ENCODE measurements around the gene LPP. TPM values are rescaled to one million over a fixed set of nuclear protein-coding genes. Genes with fewer than 3 reads are reported as not detected.

LPP gene
- total RNA-seq, 1 donor from 2014 or later: 23.0 TPM

DNA sequence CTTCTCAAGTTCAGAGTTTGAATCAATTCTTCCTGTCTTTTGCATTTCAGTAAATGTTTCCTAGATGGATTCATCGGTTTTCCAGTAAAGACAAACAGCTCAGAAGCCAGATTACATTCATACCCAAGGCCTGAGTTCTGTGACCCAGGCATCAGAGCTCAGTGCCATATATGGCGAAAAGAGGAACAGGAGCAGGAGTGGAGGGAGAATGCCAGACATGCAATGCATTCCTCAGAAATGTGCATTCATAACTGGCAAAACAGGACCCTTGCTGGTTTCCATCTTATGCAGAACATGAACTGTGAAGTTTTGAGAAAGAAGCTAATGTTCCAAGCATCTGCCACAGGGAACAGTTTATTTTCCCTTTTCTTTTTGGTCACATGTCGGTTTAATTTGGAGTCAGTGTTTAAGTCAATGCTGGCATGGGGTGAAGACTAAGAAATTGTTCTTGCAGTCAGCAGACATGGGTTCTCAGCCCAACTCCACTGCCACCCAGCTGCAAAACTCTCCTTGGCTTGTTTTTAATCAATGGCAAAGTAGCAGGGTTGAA, 116.5 kb downstream of the LPP start:
- DNase-seq (ENCODE audit: low read depth in 2 of 2): peak; percentile 53 to 76

- DNase-seq (ENCODE audit: low read depth in 2 of 2): no peak
Observed at GRCh38 chr3:188271226-188271914, 117.4 kb downstream of the LPP start.

- DNase-seq (ENCODE audit: low read depth in 2 of 2): peak; percentile 63 to 84
Observed at GRCh38 chr3:188272481-188273372, 118.8 kb downstream of the LPP start.

DNA sequence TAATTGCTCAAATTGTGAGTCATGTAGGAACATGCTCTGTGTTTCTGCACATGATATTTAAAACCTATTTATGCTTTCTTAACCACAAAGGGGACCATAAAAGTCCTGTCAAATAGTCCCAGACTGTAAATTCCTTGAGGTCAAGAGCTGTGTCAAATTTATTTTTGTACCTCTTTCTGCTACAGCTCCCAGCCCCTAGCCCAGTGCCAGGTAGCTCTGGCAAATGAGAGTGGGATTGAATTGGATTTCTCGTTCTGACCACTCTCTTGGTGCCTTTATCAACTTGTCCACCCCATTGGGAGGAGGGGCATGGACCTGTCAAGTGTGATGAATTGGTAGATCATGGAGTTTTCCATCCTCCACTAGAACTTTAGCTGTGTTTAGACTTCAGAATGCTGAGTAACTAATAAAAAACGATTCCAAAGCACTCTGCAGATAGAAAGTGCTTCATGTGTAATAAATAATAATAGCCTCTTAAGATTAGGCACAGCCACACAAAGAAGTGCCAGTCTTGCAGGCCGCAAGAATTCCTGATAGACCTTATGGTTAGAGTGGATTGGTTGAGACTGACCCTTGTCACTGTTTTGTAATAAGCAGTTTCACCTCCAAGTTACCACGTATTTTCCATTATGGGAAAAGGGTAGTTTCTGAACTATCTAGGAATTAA, 120.4 kb downstream of the LPP start:
- no peak for DNase-seq (ENCODE audit: low read depth in 2 of 2)

DNA sequence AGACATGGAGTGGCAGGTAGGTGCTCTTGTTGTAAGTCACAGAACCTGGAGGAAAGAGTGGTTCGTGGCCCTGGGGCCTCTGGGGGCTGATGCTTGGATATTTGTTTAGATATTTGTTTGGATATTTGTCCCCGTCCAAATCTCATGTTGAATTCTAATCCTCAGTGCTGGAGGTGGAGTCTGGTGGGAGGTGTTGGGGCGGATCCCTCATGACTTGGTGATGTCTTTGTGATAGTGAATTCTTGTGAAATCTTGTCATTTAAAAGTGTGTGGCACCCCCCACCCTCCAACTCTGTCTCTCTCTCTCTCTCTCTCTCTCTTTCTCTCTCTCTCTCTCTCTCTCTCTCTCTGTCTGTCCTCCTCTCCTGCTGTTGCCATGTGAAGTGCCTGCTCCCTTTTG, 122.4 kb downstream of the LPP start:
- DNase-seq (ENCODE audit: low read depth in 2 of 2): no peak

DNA sequence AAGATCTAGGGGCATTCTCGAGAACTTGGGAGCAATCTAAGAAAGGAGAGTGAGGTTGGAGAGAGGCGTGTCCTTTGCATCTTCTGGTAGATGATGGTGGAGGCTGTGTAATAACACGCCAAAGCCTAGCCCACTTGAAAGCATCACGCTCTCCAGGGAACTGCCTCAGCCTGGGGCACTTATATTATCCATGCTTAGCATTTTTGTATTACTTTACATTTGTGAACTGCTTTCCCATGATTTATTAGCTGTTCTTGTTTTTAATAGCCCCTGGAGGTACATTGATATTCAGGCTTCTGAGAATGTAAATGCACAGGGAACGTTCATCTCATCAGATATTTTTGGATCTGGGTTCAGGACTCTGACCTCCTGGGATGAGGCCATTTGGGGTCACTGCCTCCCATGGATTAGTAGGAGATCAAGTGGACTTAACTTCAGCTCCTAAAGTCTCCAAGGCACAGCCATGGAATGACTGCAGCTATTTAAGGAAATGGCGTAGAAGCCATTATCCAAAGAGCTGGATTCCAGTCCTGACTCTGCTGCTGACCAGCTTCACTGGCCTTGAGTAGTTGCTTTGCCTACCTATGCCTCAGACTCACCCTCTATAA, 124.9 kb downstream of the LPP start:
- DNase-seq (ENCODE audit: low read depth in 2 of 2): no peak

- DNase-seq (ENCODE audit: low read depth in 2 of 2): no peak
Observed at GRCh38 chr3:188279502-188280335, 125.8 kb downstream of the LPP start.

GRCh38 chr3:188280627-188281026, 126.7 kb downstream of the LPP start:
- DNase-seq (ENCODE audit: low read depth in 2 of 2): no peak

DNA sequence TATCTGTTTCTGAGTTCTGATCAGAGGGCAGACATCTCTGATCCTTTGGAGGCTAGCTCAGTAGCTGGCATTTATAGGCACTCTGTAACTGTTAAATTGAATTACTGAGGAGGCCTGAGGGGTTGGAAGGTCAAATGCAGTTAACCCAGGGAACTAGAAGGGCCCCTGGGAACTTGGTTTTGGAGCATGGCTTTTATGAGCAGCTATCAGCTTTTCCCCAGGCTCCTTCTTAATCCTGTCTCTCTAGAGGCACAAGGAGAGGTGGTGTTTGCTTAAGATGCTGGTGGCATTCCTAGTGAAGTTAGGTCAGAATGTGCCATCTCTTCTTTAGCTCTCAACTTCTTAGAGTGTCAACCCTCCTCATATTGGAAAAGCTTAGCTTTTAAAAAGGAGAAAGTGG, 128.9 kb downstream of the LPP start:
- no peak for DNase-seq (ENCODE audit: low read depth in 2 of 2)

GRCh38 chr3:188283347-188283746, 129.4 kb downstream of the LPP start:
- DNase-seq (ENCODE audit: low read depth in 2 of 2): no peak

- no peak for DNase-seq (ENCODE audit: low read depth in 2 of 2)
Observed at GRCh38 chr3:188284455-188285212, 130.7 kb downstream of the LPP start.

- peak; percentile 28 to 96 for DNase-seq (ENCODE audit: low read depth in 2 of 2)
Observed at GRCh38 chr3:188286087-188286513, 132.1 kb downstream of the LPP start.

DNA sequence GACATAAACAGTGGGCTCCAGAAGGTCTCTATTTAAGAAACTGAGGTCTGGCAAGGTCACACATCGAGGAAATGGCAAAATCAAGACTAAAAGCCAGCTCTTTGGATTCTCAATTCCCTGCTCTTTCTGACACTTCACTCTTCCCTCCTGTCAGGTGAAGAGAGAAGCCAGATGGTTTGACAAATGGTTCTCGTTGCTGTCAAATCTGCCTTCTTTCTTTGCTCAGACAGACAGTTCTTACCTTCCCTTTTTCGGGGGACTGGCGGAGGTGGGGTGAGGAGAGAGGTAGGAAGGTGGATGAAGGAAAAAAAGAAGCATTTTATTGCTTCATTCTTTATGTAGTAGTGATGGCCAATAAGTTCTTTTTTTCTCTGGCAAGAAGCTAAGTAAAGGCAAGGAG, 133.4 kb downstream of the LPP start:
- no peak for DNase-seq (ENCODE audit: low read depth in 2 of 2)

DNA sequence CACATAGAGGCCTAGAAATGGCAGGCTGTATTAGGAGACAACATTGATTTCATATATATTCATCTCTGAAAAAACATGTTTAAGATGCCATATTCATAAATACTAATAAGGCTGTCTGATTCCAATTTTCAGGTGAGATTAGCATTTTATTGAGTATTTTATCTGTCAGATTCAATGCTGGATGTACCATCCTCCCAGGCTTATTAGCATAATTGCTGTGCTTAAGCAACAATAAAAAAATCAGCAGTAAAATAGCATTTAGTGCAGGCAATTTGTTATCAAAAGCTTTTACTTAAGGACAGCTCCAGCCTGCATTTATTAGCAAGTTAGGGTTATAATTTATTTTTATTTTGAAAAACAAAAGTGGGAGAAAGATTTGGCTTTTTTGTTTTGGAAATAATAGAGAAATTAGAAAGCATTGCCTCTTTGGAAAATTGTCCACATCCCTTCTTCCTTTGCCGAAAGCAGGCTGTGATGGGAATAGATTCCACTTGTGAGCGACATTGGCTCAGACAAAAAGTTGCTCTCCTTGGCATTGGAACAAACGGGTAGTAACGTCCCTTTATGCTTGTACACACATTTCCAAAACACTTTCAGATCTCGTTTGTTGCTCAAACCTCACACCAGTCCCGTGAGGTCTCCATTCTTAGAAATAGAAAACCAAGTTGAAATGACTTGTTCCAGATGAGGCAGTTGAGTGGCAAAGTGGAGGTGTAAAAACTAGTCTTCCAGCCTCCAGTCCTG, 134.0 kb downstream of the LPP start:
- DNase-seq (ENCODE audit: low read depth in 2 of 2): no peak

GRCh38 chr3:188292251-188292650, 138.3 kb downstream of the LPP start:
- DNase-seq (ENCODE audit: low read depth in 2 of 2): no peak

DNA sequence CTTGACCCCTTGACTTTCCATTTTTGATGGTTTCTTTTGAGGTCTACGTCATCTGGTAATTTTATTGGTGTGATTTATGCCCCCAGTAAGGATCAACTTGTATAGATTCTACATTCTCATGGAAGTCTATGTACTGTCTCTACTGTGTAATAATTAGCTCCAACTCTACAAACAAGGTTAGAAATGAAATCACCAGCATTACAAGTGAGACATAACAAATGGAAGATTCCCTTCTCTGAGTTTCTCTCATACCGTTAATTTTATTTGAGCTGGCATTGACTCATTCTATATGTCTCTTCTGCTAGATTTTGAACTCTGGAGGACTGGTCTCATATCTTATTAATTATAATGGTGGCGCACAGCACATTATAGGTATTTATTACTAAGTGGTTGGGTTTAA, 138.9 kb downstream of the LPP start:
- DNase-seq (ENCODE audit: low read depth in 2 of 2): no peak

DNA sequence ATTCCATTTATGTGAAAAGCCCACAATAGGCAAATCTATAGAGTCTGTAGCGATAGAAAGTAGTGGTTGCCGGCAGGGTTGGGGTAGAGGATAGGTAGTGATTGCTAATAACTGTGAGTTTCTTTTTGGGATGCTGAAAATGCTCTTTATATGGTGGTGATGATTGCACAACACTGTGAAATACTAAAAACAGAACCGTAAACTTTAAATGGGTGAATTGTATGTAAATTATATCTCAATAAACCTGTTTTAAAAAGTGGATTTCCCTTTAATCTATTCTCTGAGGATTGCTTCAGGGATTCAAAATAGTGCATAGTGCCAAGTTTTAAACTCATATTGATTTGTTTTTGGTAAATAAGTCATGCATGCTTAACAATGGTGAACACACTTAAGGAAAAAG, 140.2 kb downstream of the LPP start:
- no peak for DNase-seq (ENCODE audit: low read depth in 2 of 2)

DNA sequence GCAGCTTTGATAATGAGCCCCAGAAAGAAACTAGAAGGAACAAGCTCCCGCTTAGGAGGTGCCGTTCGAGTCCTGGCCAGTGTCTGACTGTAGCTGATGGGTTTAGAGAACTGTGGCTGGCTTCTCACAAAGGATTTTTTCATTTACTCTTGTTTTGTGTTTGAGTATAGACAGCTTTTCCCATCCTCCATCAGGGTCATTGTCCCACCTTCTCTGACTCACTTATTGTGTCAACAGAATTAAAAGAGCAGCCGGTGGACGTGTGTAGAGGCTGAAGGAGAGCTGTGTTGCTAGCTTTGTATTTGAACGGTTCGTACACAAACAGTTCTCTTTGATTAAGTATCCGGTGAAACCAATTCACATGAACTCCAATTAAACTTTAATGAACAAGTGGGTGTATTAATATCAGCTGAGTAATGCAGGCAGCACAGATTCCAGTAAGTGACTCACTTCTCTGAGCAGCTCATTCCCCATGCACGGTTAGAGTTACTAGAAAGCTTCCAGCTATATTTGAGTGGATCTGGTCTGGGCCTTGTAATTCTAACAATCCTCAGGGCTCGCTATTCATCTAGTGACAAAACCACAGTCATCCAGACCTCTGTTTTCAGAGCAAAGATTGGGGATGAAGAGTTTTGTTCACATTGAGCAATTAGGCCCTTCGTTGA, 141.0 kb downstream of the LPP start:
- DNase-seq (ENCODE audit: low read depth in 2 of 2): peak; percentile 83 to 91

DNA sequence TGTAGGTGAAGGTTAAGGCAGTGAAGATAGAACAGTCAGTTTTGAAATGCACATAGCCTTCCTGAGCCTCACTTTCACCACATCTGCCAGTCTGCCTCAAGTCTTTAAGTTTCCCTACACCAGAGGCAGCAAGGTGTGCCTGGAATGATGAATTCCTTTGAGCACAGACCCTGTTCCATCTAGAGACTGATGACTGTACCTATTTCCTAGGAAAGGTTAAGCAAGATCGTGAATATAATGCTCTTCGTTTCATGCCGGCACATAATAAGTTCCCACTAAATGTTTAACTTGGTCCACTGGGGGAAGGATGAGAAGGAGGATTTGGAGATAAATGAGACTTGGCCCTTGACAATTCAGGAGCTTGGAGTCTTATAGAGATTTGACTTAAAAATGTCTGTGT, 141.9 kb downstream of the LPP start:
- DNase-seq (ENCODE audit: low read depth in 2 of 2): no peak

Data from lung microvascular endothelial cell (primary cell).